Measurements from ENCODE around the gene ARHGDIG. TPM values are rescaled to one million over a fixed set of nuclear protein-coding genes. Genes with fewer than 3 reads are reported as not detected.

ARHGDIG gene
- polyA plus RNA-seq, 3 donors, result not detected

DNA sequence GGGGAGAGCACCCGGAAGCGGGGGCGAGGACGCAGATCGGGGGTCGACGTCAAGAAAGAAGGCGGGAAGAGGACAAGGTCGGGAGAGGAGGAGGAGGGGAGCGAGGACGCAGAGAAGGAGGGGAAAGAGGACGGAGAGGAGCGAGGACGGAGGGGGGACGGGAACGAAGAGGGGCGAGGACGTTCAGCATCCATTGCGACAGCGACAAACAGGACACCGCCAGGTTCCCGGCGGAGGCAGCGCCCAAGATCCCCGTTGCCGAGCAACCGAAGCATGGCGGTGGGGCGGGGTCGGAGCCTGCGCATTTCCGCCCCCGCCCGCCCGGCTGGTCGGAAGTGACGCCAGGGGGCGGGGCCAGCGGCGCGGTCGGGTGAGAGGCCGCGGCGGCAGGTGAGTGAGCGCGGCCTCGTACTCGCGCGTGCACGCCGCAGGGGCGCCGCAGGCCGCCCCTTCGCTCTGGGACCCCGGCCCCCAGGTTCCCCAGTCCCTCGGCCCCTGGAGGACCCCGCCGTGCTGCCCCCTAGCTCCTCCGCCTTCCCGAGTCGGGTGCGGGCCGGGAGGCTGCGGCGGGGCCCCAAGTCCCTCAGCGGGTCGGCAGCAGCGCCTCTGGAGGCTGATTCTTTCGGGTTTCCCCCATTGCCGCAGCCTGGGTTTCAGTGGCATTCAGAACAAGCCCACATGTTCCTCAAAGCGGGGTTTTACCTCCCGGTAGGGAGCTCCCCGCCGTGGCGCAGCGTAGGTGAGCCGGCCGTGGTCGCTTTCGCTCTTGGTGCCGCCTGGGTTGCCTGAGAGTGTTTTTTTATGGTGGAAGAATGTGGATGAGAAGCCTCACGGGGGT, 45.7 kb upstream of the ARHGDIG start, which contains the start of gene FAM234A:
FAM234A (plus strand) TSS at position 354 of the 838 bp plus-strand sequence. CDS start 19,593 bp downstream, outside the sequence.
- H3K9me3 Mint-ChIP-seq, result peaks cover 0 to 3% (median 0%) of the 10 kb centered on the region in 7 donors
- Histone ChIP-seq H3K4me1 (ENCODE audit: control insufficient read depth in 1 of 2, insufficient read depth in 2 of 2, low read length in 2 of 2) (peaks cover 18 to 20% of the 10 kb centered on the region in 2 donors), H2AFZ (ENCODE audit: insufficient read depth, low read depth, low read length, poor library complexity, severe bottlenecking) (peak within 1 kb of the TSS; percentile 88), H3K36me3 (replicated peaks in 1 of 2; ENCODE audit: control insufficient read depth in 1 of 2, insufficient read depth in 2 of 2, low read length in 2 of 2) (no peaks in the 10 kb centered on the region), H3K27ac (ENCODE audit: low read depth in 1 of 2, low read length in 2 of 2) (peak within 1 kb of the TSS; percentile 100), H3K79me2 (ENCODE audit: insufficient read depth, low read length) (peaks cover 8% of the 10 kb centered on the region), H3K4me3 (replicated peaks in 1 of 3; ENCODE audit: low read depth in 2 of 3, low read length in 3 of 3) (peak within 1 kb of the TSS; percentile 79 to 95 (median 94)), H3K4me2 (replicated peaks; ENCODE audit: extremely low read depth, low read length, poor library complexity, severe bottlenecking) (peak within 1 kb of the TSS; percentile 88), H3K27me3 (ENCODE audit: control insufficient read depth in 2 of 2, insufficient read depth in 2 of 2, low read length in 2 of 2) (no peaks in the 10 kb centered on the region), H3K9me3 (replicated peaks in 1 of 2; ENCODE audit: control insufficient read depth in 1 of 2, insufficient read depth in 1 of 2, low read length in 2 of 2) (no peaks in the 10 kb centered on the region), H4K20me1 (ENCODE audit: insufficient read depth, low read length) (no peaks in the 10 kb centered on the region), H3K9ac (ENCODE audit: insufficient read depth, low read length, poor library complexity, severe bottlenecking) (peak within 1 kb of the TSS; percentile 100)
- DNase-seq, result peak; percentile 94 to 95 (median 95)
- peak within 1 kb of the TSS; percentile 100 for H3K27ac Mint-ChIP-seq
- H3K4me1 Mint-ChIP-seq, result peaks cover 13% of the 10 kb centered on the region
- H3K27me3 Mint-ChIP-seq (ENCODE audit: low read depth in 3 of 3), result peaks cover 0 to 6% (median 1%) of the 10 kb centered on the region in 3 donors
- H3K36me3 Mint-ChIP-seq, result peaks cover 0 to 7% of the 10 kb centered on the region in 2 donors
- intact Hi-C loops (cut with micrococcal nuclease), result loop anchor here (2.0 to 5.0 kb wide), 2 partner anchors 97 to 118 kb away; partner anchors contain the start of genes AXIN1 (in 1 of the 2) and NPRL3 (in 1 of the 2)
- under 1% methylated on average over 85 of the region's 85 CpGs for WGBS (ENCODE audit: insufficient coverage)
- TF ChIP-seq, protein P1, sequence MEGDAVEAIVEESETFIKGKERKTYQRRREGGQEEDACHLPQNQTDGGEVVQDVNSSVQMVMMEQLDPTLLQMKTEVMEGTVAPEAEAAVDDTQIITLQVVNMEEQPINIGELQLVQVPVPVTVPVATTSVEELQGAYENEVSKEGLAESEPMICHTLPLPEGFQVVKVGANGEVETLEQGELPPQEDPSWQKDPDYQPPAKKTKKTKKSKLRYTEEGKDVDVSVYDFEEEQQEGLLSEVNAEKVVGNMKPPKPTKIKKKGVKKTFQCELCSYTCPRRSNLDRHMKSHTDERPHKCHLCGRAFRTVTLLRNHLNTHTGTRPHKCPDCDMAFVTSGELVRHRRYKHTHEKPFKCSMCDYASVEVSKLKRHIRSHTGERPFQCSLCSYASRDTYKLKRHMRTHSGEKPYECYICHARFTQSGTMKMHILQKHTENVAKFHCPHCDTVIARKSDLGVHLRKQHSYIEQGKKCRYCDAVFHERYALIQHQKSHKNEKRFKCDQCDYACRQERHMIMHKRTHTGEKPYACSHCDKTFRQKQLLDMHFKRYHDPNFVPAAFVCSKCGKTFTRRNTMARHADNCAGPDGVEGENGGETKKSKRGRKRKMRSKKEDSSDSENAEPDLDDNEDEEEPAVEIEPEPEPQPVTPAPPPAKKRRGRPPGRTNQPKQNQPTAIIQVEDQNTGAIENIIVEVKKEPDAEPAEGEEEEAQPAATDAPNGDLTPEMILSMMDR (IDR thresholded peaks at IDR 0.05), result peak; percentile 41
- peak within 1 kb of the TSS; percentile 96 to 99 for H3K4me3 Mint-ChIP-seq

DNA sequence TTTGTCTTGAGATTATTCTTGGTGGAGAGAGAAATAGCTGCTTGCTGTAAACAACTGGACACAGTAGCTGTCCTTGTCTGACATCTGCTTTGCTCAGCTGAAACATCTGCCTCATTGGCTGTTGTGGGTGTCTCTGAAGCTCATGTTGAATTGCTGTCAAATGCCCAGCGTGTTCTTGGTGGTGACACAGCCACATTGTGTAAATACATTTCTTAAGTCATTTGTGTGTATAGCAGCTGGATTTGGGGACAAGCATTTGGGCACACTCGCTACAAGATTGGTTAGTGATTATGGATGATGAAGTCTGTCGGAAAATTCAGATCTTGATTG, 40.5 kb upstream of the ARHGDIG start:
- H3K27ac ChIP-seq (ENCODE audit: low read depth in 1 of 2, low read length in 2 of 2), result peak overlapping the region in 1 of 2 donors; percentile 17
- no peak for DNase-seq
- H3K4me1 ChIP-seq (ENCODE audit: control insufficient read depth in 1 of 2, insufficient read depth in 2 of 2, low read length in 2 of 2), result peaks cover 24 to 25% of the 10 kb centered on the region in 2 donors
- H3K36me3 Mint-ChIP-seq, result peaks cover 2 to 13% of the 10 kb centered on the region in 2 donors
- H3K27me3 Mint-ChIP-seq (ENCODE audit: low read depth in 3 of 3), result peaks cover 0 to 5% (median 0%) of the 10 kb centered on the region in 3 donors
- H3K9me3 Mint-ChIP-seq, result peaks cover 0 to 3% (median 0%) of the 10 kb centered on the region in 7 donors
- H3K4me3 Mint-ChIP-seq, result no peak overlapping the region
- peaks cover 4% of the 10 kb centered on the region for H4K20me1 ChIP-seq (ENCODE audit: insufficient read depth, low read length)
- no peak overlapping the region for H3K4me3 ChIP-seq (replicated peaks in 1 of 3; ENCODE audit: low read depth in 2 of 3, low read length in 3 of 3)
- TF ChIP-seq, protein P1 (IDR thresholded peaks at IDR 0.05), result no peak
- 60% methylated on average over 1 of the region's 3 CpGs for WGBS (ENCODE audit: insufficient coverage)
- H3K79me2 ChIP-seq (ENCODE audit: insufficient read depth, low read length), result peaks cover 15% of the 10 kb centered on the region
- no peaks in the 10 kb centered on the region for H3K36me3 ChIP-seq (replicated peaks in 1 of 2; ENCODE audit: control insufficient read depth in 1 of 2, insufficient read depth in 2 of 2, low read length in 2 of 2)
- no peak overlapping the region for H3K9ac ChIP-seq (ENCODE audit: insufficient read depth, low read length, poor library complexity, severe bottlenecking)
- peak overlapping the region in 6 of 7 donors; percentile 4 to 77 (median 56) for H3K27ac Mint-ChIP-seq
- peaks cover 32% of the 10 kb centered on the region for H3K4me1 Mint-ChIP-seq
- no peak overlapping the region for H3K4me2 ChIP-seq (replicated peaks; ENCODE audit: extremely low read depth, low read length, poor library complexity, severe bottlenecking)
- H2AFZ ChIP-seq (ENCODE audit: insufficient read depth, low read depth, low read length, poor library complexity, severe bottlenecking), result no peak overlapping the region
- H3K27me3 ChIP-seq (ENCODE audit: control insufficient read depth in 2 of 2, insufficient read depth in 2 of 2, low read length in 2 of 2), result no peaks in the 10 kb centered on the region
- H3K9me3 ChIP-seq (replicated peaks in 1 of 2; ENCODE audit: control insufficient read depth in 1 of 2, insufficient read depth in 1 of 2, low read length in 2 of 2), result no peaks in the 10 kb centered on the region
- intact Hi-C loops (cut with micrococcal nuclease), result no loop called here

All from CD14-positive monocyte (primary cell).